HCT116 (cell line): ENCODE data around the gene ERC1.

ENCODE experiments used
- CBX3 ChIP-seq: IDR thresholded peaks from 2 replicates; pipeline ENCODE4 v1.6.1; 2012; ENCODE audit warnings: low read depth
- EZH2 ChIP-seq: fragments of 200-600 bp; sonication (generic); IDR thresholded peaks from 2 replicates; pipeline ENCODE4 v1.6.1; 2017; ENCODE audit warnings: antibody characterized with exemption, mixed run types
- EZH2phosphoT487 ChIP-seq: fragments of 200-600 bp; IDR thresholded peaks from 2 replicates; pipeline ENCODE4 v1.6.1; 2018; ENCODE audit warnings: antibody characterized with exemption, borderline replicate concordance
- POLR2A ChIP-seq: IDR thresholded peaks from 2 replicates; pipeline ENCODE4 v1.7.0; 2011; ENCODE audit warnings: borderline replicate concordance; ENCODE audit not compliant: insufficient read depth, insufficient read length; ENCODE audit errors: extremely low read depth
- POLR2AphosphoS5 ChIP-seq: IDR thresholded peaks from 2 replicates; pipeline ENCODE4 v1.6.1; 2011; ENCODE audit warnings: mild to moderate bottlenecking, low read depth, low read length, moderate library complexity
- TCF7L2 ChIP-seq: IDR thresholded peaks from 2 replicates; pipeline ENCODE4 v1.7.0; 2011; ENCODE audit warnings: borderline replicate concordance, inconsistent platforms; ENCODE audit not compliant: insufficient read depth, insufficient read length; ENCODE audit errors: extremely low read depth
- YY1 ChIP-seq: IDR thresholded peaks from 2 replicates; pipeline ENCODE4 v1.6.1; 2011; ENCODE audit warnings: low read length, low read depth, moderate library complexity, mild to moderate bottlenecking; ENCODE audit not compliant: insufficient replicate concordance; ENCODE audit errors: extremely low read depth
- ZFX ChIP-seq: fragments of 450-650 bp; IDR thresholded peaks from 2 replicates; pipeline ENCODE4 v1.6.1; 2017
- TF ChIP-seq, protein P1 (sequence below), 3 experiments: fragments of 200-600 bp in 1 of 3; sonication (generic) in 1 of 3; IDR thresholded peaks in 2 of 3; conservative IDR thresholded peaks in 1 of 3; 2 replicates each; pipeline ENCODE4 v1.5.1; 2012 to 2017; ENCODE audit warnings: low read depth in 2 of 3, low read length in 2 of 3, antibody characterized with exemption in 1 of 3, borderline replicate concordance in 1 of 3, control low read depth in 1 of 3, mild to moderate bottlenecking in 1 of 3, mixed read lengths in 1 of 3, mixed run types in 1 of 3, moderate library complexity in 1 of 3; ENCODE audit not compliant: insufficient read depth in 1 of 3
- TF ChIP-seq, protein P2 (sequence below): IDR thresholded peaks from 2 replicates; pipeline ENCODE4 v1.6.1; 2012
- TF ChIP-seq, protein P3 (sequence below): IDR thresholded peaks from 2 replicates; pipeline ENCODE4 v1.6.1; 2012; ENCODE audit warnings: low read depth

DNA sequence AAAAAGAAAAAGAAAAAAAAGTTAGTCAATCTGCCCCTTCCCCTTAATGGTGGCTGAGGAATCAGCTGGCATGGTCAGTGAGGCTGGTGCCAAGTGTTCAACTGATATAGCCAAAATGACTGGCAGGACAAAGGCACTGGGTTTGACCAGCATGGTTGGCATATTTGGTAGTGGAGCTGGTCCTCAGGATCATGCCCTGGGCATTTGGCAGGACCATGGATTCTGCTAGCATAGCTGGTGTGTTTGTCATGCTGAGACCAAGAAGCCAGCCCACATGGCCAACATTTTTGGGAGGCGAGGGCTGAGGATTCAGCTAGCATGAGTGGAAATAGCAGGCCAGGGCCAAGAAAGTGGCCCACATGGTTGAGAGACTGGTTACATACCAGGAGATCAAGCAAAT is 466.9 kb downstream of the ERC1 start:
- TF ChIP-seq, protein P1, sequence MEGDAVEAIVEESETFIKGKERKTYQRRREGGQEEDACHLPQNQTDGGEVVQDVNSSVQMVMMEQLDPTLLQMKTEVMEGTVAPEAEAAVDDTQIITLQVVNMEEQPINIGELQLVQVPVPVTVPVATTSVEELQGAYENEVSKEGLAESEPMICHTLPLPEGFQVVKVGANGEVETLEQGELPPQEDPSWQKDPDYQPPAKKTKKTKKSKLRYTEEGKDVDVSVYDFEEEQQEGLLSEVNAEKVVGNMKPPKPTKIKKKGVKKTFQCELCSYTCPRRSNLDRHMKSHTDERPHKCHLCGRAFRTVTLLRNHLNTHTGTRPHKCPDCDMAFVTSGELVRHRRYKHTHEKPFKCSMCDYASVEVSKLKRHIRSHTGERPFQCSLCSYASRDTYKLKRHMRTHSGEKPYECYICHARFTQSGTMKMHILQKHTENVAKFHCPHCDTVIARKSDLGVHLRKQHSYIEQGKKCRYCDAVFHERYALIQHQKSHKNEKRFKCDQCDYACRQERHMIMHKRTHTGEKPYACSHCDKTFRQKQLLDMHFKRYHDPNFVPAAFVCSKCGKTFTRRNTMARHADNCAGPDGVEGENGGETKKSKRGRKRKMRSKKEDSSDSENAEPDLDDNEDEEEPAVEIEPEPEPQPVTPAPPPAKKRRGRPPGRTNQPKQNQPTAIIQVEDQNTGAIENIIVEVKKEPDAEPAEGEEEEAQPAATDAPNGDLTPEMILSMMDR (IDR thresholded peaks at IDR 0.05 in 2 of 3, conservative IDR thresholded peaks at IDR 0.05 in 1 of 3; ENCODE audit: borderline replicate concordance in 1 of 3, insufficient read depth in 1 of 3, low read depth in 2 of 3, low read length in 2 of 3), result no peak
- no peak for TF ChIP-seq CBX3
- TF ChIP-seq EZH2phosphoT487, result no peak
- TF ChIP-seq POLR2A, result no peak
- no peak for TF ChIP-seq TCF7L2
- TF ChIP-seq ZFX, result no peak
- no peak for TF ChIP-seq YY1
- no peak for TF ChIP-seq EZH2
- TF ChIP-seq, protein P2, sequence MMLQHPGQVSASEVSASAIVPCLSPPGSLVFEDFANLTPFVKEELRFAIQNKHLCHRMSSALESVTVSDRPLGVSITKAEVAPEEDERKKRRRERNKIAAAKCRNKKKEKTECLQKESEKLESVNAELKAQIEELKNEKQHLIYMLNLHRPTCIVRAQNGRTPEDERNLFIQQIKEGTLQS, result no peak
- TF ChIP-seq POLR2AphosphoS5, result no peak
- TF ChIP-seq, protein P3, sequence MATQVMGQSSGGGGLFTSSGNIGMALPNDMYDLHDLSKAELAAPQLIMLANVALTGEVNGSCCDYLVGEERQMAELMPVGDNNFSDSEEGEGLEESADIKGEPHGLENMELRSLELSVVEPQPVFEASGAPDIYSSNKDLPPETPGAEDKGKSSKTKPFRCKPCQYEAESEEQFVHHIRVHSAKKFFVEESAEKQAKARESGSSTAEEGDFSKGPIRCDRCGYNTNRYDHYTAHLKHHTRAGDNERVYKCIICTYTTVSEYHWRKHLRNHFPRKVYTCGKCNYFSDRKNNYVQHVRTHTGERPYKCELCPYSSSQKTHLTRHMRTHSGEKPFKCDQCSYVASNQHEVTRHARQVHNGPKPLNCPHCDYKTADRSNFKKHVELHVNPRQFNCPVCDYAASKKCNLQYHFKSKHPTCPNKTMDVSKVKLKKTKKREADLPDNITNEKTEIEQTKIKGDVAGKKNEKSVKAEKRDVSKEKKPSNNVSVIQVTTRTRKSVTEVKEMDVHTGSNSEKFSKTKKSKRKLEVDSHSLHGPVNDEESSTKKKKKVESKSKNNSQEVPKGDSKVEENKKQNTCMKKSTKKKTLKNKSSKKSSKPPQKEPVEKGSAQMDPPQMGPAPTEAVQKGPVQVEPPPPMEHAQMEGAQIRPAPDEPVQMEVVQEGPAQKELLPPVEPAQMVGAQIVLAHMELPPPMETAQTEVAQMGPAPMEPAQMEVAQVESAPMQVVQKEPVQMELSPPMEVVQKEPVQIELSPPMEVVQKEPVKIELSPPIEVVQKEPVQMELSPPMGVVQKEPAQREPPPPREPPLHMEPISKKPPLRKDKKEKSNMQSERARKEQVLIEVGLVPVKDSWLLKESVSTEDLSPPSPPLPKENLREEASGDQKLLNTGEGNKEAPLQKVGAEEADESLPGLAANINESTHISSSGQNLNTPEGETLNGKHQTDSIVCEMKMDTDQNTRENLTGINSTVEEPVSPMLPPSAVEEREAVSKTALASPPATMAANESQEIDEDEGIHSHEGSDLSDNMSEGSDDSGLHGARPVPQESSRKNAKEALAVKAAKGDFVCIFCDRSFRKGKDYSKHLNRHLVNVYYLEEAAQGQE, result no peak
